ENCODE data around the gene INAFM2. TPM values are rescaled to one million over a fixed set of nuclear protein-coding genes. Genes with fewer than 3 reads are reported as not detected.

Gene INAFM2
- polyA plus RNA-seq, 1 donor from 2014 or later, result 14.8 TPM

- Histone ChIP-seq H4K20me1 (ENCODE audit: insufficient read depth) (no peaks in the 10 kb centered on the region), H3K4me3 (ENCODE audit: low read length) (no peak overlapping the region), H3K27ac (ENCODE audit: low read length) (no peak overlapping the region), H3K4me2 (ENCODE audit: low read length) (no peak overlapping the region), H3F3A (ENCODE audit: insufficient read depth, low read length, poor library complexity, severe bottlenecking) (no peaks in the 10 kb centered on the region), H3K79me2 (replicated peaks; ENCODE audit: insufficient read depth, low read length) (no peaks in the 10 kb centered on the region), H3K9ac (ENCODE audit: low read length) (no peak overlapping the region), H2AFZ (ENCODE audit: low read depth, low read length) (no peak overlapping the region), H3K9me2 (ENCODE audit: insufficient read depth, low read length) (no peaks in the 10 kb centered on the region), H3K36me3 (ENCODE audit: insufficient read depth, low read length) (no peaks in the 10 kb centered on the region), H3K27me3 (ENCODE audit: insufficient read depth, low read depth, low read length) (no peaks in the 10 kb centered on the region), H3K9me3 (ENCODE audit: low read length) (no peaks in the 10 kb centered on the region)
- TF ChIP-seq POLR2AphosphoS5 (IDR thresholded peaks at IDR 0.05) (no peak), MXI1 (conservative IDR thresholded peaks at IDR 0.05; ENCODE audit: poor library complexity, severe bottlenecking) (no peak), SMC3 (conservative IDR thresholded peaks at IDR 0.05; ENCODE audit: poor library complexity) (no peak), TAF1 (IDR thresholded peaks at IDR 0.05; ENCODE audit: low read depth) (no peak), EZH2 (IDR thresholded peaks at IDR 0.05; ENCODE audit: borderline replicate concordance, insufficient read depth, low read length, poor library complexity, severe bottlenecking) (no peak), RAD21 (conservative IDR thresholded peaks at IDR 0.05) (no peak), REST (IDR thresholded peaks at IDR 0.05; ENCODE audit: borderline replicate concordance) (no peak), EP300 (conservative IDR thresholded peaks at IDR 0.05; ENCODE audit: poor library complexity, severe bottlenecking) (no peak), CTCF (IDR thresholded peaks at IDR 0.05; ENCODE audit: poor library complexity, severe bottlenecking) (no peak)
Observed at GRCh38 chr15:40334541-40334940, 11.0 kb downstream of the INAFM2 start.

- no peak overlapping the region for H3K9ac ChIP-seq (ENCODE audit: low read length)
- H3K79me2 ChIP-seq (replicated peaks; ENCODE audit: insufficient read depth, low read length), result no peaks in the 10 kb centered on the region
- H3K27ac ChIP-seq (ENCODE audit: low read length), result no peak overlapping the region
- no peaks in the 10 kb centered on the region for H3K9me3 ChIP-seq (ENCODE audit: low read length)
- H3K4me3 ChIP-seq (ENCODE audit: low read length), result no peak overlapping the region
- no peaks in the 10 kb centered on the region for H3K9me2 ChIP-seq (ENCODE audit: insufficient read depth, low read length)
- H4K20me1 ChIP-seq (ENCODE audit: insufficient read depth), result no peaks in the 10 kb centered on the region
- TF ChIP-seq EZH2 (IDR thresholded peaks at IDR 0.05; ENCODE audit: borderline replicate concordance, insufficient read depth, low read length, poor library complexity, severe bottlenecking) (no peak), TAF1 (IDR thresholded peaks at IDR 0.05; ENCODE audit: low read depth) (no peak), CTCF (IDR thresholded peaks at IDR 0.05; ENCODE audit: poor library complexity, severe bottlenecking) (no peak), SMC3 (conservative IDR thresholded peaks at IDR 0.05; ENCODE audit: poor library complexity) (no peak), MXI1 (conservative IDR thresholded peaks at IDR 0.05; ENCODE audit: poor library complexity, severe bottlenecking) (no peak), RAD21 (conservative IDR thresholded peaks at IDR 0.05) (no peak), REST (IDR thresholded peaks at IDR 0.05; ENCODE audit: borderline replicate concordance) (no peak), POLR2AphosphoS5 (IDR thresholded peaks at IDR 0.05) (no peak), EP300 (conservative IDR thresholded peaks at IDR 0.05; ENCODE audit: poor library complexity, severe bottlenecking) (no peak)
- H3F3A ChIP-seq (ENCODE audit: insufficient read depth, low read length, poor library complexity, severe bottlenecking), result no peaks in the 10 kb centered on the region
- H2AFZ ChIP-seq (ENCODE audit: low read depth, low read length), result no peak overlapping the region
- H3K27me3 ChIP-seq (ENCODE audit: insufficient read depth, low read depth, low read length), result no peaks in the 10 kb centered on the region
- H3K36me3 ChIP-seq (ENCODE audit: insufficient read depth, low read length), result no peaks in the 10 kb centered on the region
- H3K4me2 ChIP-seq (ENCODE audit: low read length), result no peak overlapping the region
Observed at GRCh38 chr15:40334941-40335795, 11.7 kb downstream of the INAFM2 start.
